PC-9 (cell line): ENCODE measurements around the gene POLA1. TPM values are rescaled to one million over a fixed set of nuclear protein-coding genes. Genes with fewer than 3 reads are reported as not detected.

Experiments
- BruUV-seq: library from RNA; stranded (reverse); fragments of 400-500 nt; replicated peaks from 2 replicates; lab custom pipeline; 2021; lab: Mats Ljungman, UMichigan
- CTCF ChIA-PET: fragments of 300-600 bp; sonication (Branson Sonifier 250); formaldehyde crosslinking; loops from one replicate; lab custom pipeline; 2022; ENCODE audit warnings: antibody characterized with exemption; lab: Charles Lee
- POLR2A ChIA-PET: fragments of 300-600 bp; sonication (Branson Sonifier 250); formaldehyde crosslinking; loops from one replicate; lab custom pipeline; 2022; ENCODE audit warnings: antibody characterized with exemption; ENCODE audit not compliant: unreplicated experiment; lab: Charles Lee
- DNase-seq, 2 experiments: peaks; one replicate each; pipeline versions ENCODE4 v3.0.0 to v3.0.0-alpha.2; 2015 to 2022; ENCODE audit warnings: mixed read lengths in 1 of 2
- H2AFZ ChIP-seq: fragments of 200-600 bp; sonication (generic); 2 replicates; pipeline ENCODE4 v1.8.1; 2017; ENCODE audit warnings: antibody characterized with exemption
- H3F3A ChIP-seq: fragments of 200-600 bp; sonication (generic); 2 replicates; pipeline ENCODE4 v1.8.1; 2017; ENCODE audit warnings: antibody characterized with exemption, mild to moderate bottlenecking, low read depth; ENCODE audit not compliant: insufficient read depth
- H3K27ac ChIP-seq: fragments of 200-600 bp; sonication (generic); 2 replicates; pipeline ENCODE4 v1.6.1; 2016; ENCODE audit warnings: mixed run types
- H3K27me3 ChIP-seq: fragments of 200-600 bp; sonication (generic); 2 replicates; pipeline ENCODE4 v1.6.1; 2016; ENCODE audit warnings: low read depth, mixed run types; ENCODE audit not compliant: insufficient read depth
- H3K36me3 ChIP-seq: fragments of 200-600 bp; sonication (generic); 2 replicates; pipeline ENCODE4 v1.6.1; 2016; ENCODE audit warnings: low read depth, mixed run types
- H3K4me1 ChIP-seq: fragments of 200-600 bp; sonication (generic); replicated peaks from 2 replicates; pipeline ENCODE4 v1.6.1; 2016; ENCODE audit warnings: mixed run types; ENCODE audit not compliant: insufficient read depth
- H3K4me2 ChIP-seq: fragments of 200-600 bp; sonication (generic); 2 replicates; pipeline ENCODE4 v1.6.1; 2017; ENCODE audit warnings: mixed run types
- H3K4me3 ChIP-seq: fragments of 200-600 bp; sonication (generic); 2 replicates; pipeline ENCODE4 v1.6.1; 2016; ENCODE audit warnings: mixed run types
- H3K79me2 ChIP-seq: fragments of 200-600 bp; sonication (generic); 2 replicates; pipeline ENCODE4 v1.6.1; 2017; ENCODE audit warnings: low read depth, mixed run types
- H3K9me2 ChIP-seq: fragments of 200-600 bp; sonication (generic); 2 replicates; pipeline ENCODE4 v1.8.1; 2017; ENCODE audit warnings: mild to moderate bottlenecking; ENCODE audit not compliant: insufficient read depth
- H3K9me3 ChIP-seq: fragments of 200-600 bp; sonication (generic); 2 replicates; pipeline ENCODE4 v1.8.1; 2016; ENCODE audit warnings: low read depth; ENCODE audit not compliant: insufficient read depth
- H4K20me1 ChIP-seq: fragments of 200-600 bp; sonication (generic); 2 replicates; pipeline ENCODE4 v1.8.1; 2017; ENCODE audit not compliant: insufficient read depth
- CTCF ChIP-seq: fragments of 200-600 bp; sonication (generic); conservative IDR thresholded peaks from 2 replicates; pipeline ENCODE4 v1.6.1; 2017; ENCODE audit warnings: mixed run types, antibody characterized with exemption, mild to moderate bottlenecking, moderate library complexity
- EZH2 ChIP-seq: fragments of 200-600 bp; sonication (generic); IDR thresholded peaks from 2 replicates; pipeline ENCODE4 v1.8.0; 2017; ENCODE audit warnings: antibody characterized with exemption, low read depth
- intact Hi-C: fragments of 100-400 bp; cut with micrococcal nuclease; formaldehyde crosslinking; loops from one replicate; pipeline ENCODE4 v1.10.0; 2022; ENCODE audit not compliant: unreplicated experiment
- total RNA-seq: library from RNA; stranded (reverse); gene quantifications from 2 replicates; pipeline ENCODE4 v1.2.3, GENCODE V29; 2021

POLA1 gene
- total RNA-seq, 1 experiment from 2014 or later, result 24.6 TPM

GRCh38 chrX:25001808-25002660, 308.3 kb downstream of the POLA1 start:
- Histone ChIP-seq H3K9me2 (no peaks in the 10 kb centered on the region), H2AFZ (no peak overlapping the region), H3K4me1 (no peaks in the 10 kb centered on the region), H3K27me3 (no peaks in the 10 kb centered on the region), H3K79me2 (no peaks in the 10 kb centered on the region), H3K4me3 (no peak overlapping the region), H3K27ac (no peak overlapping the region), H3K9me3 (no peaks in the 10 kb centered on the region), H3F3A (no peaks in the 10 kb centered on the region), H3K36me3 (no peaks in the 10 kb centered on the region), H3K4me2 (no peak overlapping the region), H4K20me1 (no peaks in the 10 kb centered on the region)
- ChIA-PET POLR2A (no interaction called here), CTCF (no interaction called here)
- intact Hi-C loops, result no loop called here
- no peak for DNase-seq
- no peak for TF ChIP-seq EZH2
- TF ChIP-seq CTCF, result no peak
- no TSS peak for BruUV-seq

GRCh38 chrX:25002661-25003020, 308.9 kb downstream of the POLA1 start:
- no peak for TF ChIP-seq EZH2
- TF ChIP-seq CTCF, result no peak
- BruUV-seq, result no TSS peak
- DNase-seq, result no peak
- no peaks in the 10 kb centered on the region for H4K20me1 ChIP-seq
- no peaks in the 10 kb centered on the region for H3F3A ChIP-seq
- POLR2A ChIA-PET, result no interaction called here
- no peaks in the 10 kb centered on the region for H3K9me2 ChIP-seq
- CTCF ChIA-PET, result no interaction called here
- no peak overlapping the region for H2AFZ ChIP-seq
- intact Hi-C loops, result no loop called here
- no peaks in the 10 kb centered on the region for H3K9me3 ChIP-seq
- no peaks in the 10 kb centered on the region for H3K36me3 ChIP-seq
- no peak overlapping the region for H3K4me3 ChIP-seq
- H3K27ac ChIP-seq, result no peak overlapping the region
- H3K79me2 ChIP-seq, result no peaks in the 10 kb centered on the region
- no peaks in the 10 kb centered on the region for H3K27me3 ChIP-seq
- H3K4me1 ChIP-seq, result no peaks in the 10 kb centered on the region
- H3K4me2 ChIP-seq, result no peak overlapping the region

- Histone ChIP-seq H2AFZ (no peak overlapping the region), H4K20me1 (no peaks in the 10 kb centered on the region), H3K4me3 (no peak overlapping the region), H3K27me3 (no peaks in the 10 kb centered on the region), H3K79me2 (no peaks in the 10 kb centered on the region), H3K27ac (no peak overlapping the region), H3K4me2 (no peak overlapping the region), H3K9me3 (no peaks in the 10 kb centered on the region), H3K36me3 (no peaks in the 10 kb centered on the region), H3F3A (no peaks in the 10 kb centered on the region), H3K9me2 (no peaks in the 10 kb centered on the region), H3K4me1 (no peaks in the 10 kb centered on the region)
- DNase-seq, result no peak
- ChIA-PET POLR2A (no interaction called here), CTCF (no interaction called here)
- BruUV-seq, result no TSS peak
- intact Hi-C loops, result no loop called here
- no peak for TF ChIP-seq EZH2
- no peak for TF ChIP-seq CTCF
Measured at GRCh38 chrX:25003066-25003849, 309.5 kb downstream of the POLA1 start.
